IMR-90 (cell line): ENCODE measurements around the gene NHSL1.

Experiments used
- BHLHE40 ChIP-seq: fragments of 150-350 bp; IDR thresholded peaks from 2 replicates; pipeline ENCODE4 v1.6.1; 2016; ENCODE audit warnings: mild to moderate bottlenecking, low read depth, low read length
- CEBPB ChIP-seq: IDR thresholded peaks from 2 replicates; pipeline ENCODE4 v1.6.1; 2012; ENCODE audit warnings: low read depth, low read length, improper control_type of control experiment
- CTCF ChIP-seq: conservative IDR thresholded peaks from 2 replicates; pipeline ENCODE4 v1.5.1; 2012; ENCODE audit warnings: mild to moderate bottlenecking, low read depth, low read length, improper control_type of control experiment
- POLR2A ChIP-seq: IDR thresholded peaks from 2 replicates; pipeline ENCODE4 v1.6.1; 2012; ENCODE audit warnings: mild to moderate bottlenecking, low read depth, low read length
- TF ChIP-seq, protein P1 (sequence below): fragments of 150-350 bp; IDR thresholded peaks from 2 replicates; pipeline ENCODE4 v1.6.1; 2017; ENCODE audit warnings: mild to moderate bottlenecking, antibody characterized with exemption, low read length, low read depth

DNA sequence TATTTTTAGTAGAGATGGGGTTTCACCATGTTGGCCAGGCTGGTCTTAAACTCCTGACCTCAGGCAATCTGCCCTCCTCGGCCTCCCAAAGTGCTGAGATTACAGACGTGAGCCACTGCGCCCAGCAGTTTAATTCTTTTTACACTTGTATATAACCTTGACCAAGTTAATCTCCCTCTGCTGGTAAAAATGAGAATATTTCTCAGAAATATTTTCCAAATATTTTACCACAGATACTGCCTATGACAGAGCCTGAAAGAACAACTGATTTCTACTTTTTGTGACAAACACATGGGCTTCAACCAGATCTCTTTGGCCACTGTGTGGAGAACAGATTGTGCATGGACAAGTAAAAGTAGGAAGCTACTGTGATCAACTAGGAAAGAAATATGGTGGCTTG, 21.2 kb upstream of the NHSL1 start:
- TF ChIP-seq POLR2A = no peak
- peak; percentile 48 for TF ChIP-seq CTCF
- no peak for TF ChIP-seq BHLHE40
- no peak for TF ChIP-seq CEBPB
- TF ChIP-seq, protein P1, sequence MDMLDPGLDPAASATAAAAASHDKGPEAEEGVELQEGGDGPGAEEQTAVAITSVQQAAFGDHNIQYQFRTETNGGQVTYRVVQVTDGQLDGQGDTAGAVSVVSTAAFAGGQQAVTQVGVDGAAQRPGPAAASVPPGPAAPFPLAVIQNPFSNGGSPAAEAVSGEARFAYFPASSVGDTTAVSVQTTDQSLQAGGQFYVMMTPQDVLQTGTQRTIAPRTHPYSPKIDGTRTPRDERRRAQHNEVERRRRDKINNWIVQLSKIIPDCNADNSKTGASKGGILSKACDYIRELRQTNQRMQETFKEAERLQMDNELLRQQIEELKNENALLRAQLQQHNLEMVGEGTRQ = no peak
